ENCODE data around the gene PAGE2B.
"Not testable (repeated sequence)": the region's sequence is repeated elsewhere in the genome, so short reads cannot be mapped to it uniquely, and the experiment has no call there.

Gene PAGE2B, protein sequence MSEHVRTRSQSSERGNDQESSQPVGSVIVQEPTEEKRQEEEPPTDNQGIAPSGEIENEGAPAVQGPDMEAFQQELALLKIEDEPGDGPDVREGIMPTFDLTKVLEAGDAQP

GRCh38 chrX:55074851-55075467, at the start of gene PAGE2B:
TSS of gene PAGE2B (plus strand) at chrX:55075030. CDS start at chrX:55076042, 1,012 bp downstream.
- DNase-seq (ENCODE audit: low spot score) = no peak

DNA sequence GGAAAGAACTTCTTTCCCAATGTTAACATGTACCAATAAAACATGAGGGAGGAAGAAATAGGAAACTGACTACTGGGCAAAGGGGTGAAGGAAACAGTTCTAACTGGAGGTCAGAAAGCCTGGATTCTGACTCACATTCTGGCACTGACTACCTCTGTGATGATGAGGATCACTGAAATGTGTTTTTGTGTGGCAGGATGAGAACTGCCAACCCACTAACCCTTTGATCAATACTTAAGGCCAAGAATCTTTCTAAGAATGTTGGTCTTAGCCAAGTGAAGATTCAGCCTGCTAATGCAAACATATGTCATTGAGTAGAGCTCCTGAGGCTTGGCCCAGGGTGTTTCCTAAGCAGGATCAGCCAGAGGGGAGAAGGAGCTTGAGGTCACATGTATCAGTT, 48.7 kb upstream of the PAGE2B start:
- no peak for DNase-seq (ENCODE audit: low spot score)

DNA sequence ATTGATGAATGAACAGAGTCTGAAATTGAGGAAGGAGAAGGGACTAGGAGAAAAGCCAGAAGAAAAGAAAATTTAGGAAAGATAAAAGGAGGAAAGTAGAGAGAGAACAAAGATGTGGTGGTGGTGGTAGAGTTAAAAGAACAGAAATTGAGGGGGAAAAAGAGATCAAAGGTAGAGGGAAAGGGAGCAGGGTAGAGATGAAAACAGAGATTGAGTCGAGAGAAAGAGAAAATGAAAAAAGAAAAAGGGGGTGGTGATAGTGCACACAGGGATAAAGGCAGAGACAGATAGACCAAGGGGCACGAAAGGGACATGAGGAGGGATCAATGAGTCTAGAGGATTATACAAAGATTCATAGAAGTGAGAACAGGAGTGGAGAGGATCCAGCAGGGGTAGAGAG, 48.0 kb upstream of the PAGE2B start:
- DNase-seq (ENCODE audit: low spot score) = no peak

DNA sequence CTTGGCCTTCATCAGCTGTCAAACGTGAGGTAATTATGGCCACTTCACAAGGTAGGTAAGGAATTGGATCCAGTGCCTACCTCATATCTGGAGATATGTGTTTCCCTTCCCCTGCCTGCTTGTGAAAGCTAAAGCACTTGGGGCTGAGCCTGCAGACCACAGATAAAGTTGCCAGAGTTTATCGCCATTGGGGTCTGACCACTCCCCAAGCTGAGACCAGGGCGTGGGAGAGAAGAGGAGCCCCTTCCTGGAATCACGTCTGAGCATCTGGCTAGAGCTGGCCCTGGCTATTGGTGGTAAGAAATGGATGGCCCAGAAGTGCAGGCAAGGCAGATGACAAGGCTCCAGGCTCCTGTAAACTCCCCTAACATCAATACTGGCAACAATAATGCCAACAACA, 46.8 kb upstream of the PAGE2B start:
- DNase-seq (ENCODE audit: low spot score) = no peak

DNA sequence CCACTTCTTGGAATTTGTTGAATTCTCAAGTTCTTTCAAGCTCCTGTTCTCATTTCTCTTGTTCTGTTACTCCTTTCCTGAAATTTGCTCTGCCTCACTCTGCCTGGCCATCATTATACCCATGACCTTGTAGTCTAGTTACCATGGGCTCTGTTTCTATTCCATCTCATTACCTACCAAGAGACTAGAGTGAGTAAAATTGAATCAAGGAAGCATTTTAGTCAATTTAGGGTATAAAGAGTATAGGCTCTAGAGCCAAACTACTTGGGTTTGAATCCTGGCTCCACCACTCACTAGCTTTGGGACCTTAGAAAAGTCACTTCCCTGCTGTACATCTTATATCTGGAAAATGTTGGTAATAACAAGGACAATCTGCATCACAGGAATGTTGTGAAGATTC, 46.2 kb upstream of the PAGE2B start:
- DNase-seq (ENCODE audit: low spot score) = no peak

GRCh38 chrX:55029291-55029690, 45.5 kb upstream of the PAGE2B start:
- DNase-seq (ENCODE audit: low spot score) = no peak

- no peak for DNase-seq (ENCODE audit: low spot score)
These were observed 44.3 kb upstream of the PAGE2B start, which contains the start of gene ALAS2 for GRCh38 chrX:55030271-55031205. TSS of gene ALAS2 (minus strand) at chrX:55030977. CDS start at chrX:55026000, 4,977 bp downstream.

DNA sequence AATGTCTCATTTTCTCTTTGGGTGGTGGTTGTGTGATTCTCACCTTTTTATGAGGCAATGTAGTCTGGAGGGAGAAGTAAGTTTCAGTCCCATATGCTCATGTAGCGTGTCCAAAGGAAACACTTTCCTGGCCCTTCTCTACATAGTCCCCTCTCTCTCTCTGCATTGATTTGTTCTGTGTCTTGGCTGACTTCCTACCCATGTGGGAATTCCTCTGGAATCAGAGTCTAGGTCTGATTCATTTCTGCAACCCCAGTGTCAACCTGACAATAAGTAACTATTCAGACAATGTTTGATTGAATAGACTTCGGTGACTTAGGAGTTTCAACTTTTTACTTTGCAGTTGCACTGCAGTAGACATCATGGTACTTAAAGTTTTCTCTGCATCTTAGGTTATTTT, 41.4 kb upstream of the PAGE2B start:
- no peak for DNase-seq (ENCODE audit: low spot score)

- no peak for DNase-seq (ENCODE audit: low spot score)
These were observed 35.4 kb upstream of the PAGE2B start for GRCh38 chrX:55039471-55039870.

GRCh38 chrX:55041514-55041913, 33.3 kb upstream of the PAGE2B start:
- DNase-seq (ENCODE audit: low spot score) = no peak

DNA sequence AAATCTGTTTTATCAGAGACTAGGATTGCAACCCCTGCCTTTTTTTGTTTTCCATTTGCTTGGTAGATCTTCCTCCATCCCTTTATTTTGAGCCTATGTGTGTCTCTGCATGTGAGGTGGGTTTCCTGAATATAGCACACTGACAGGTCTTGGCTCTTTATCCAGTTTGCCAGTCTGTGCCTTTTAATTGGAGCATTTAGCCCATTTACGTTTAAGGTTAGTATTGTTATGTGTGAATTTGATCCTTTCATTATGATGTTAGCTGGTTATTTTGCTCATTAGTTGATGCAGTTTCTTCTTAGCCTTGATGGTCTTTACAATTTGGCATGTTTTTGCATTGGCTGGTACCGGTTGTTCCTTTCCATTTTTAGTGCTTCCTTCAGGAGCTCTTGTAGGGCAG, 24.2 kb upstream of the PAGE2B start:
- DNase-seq (ENCODE audit: low spot score) = not testable (repeated sequence)

DNA sequence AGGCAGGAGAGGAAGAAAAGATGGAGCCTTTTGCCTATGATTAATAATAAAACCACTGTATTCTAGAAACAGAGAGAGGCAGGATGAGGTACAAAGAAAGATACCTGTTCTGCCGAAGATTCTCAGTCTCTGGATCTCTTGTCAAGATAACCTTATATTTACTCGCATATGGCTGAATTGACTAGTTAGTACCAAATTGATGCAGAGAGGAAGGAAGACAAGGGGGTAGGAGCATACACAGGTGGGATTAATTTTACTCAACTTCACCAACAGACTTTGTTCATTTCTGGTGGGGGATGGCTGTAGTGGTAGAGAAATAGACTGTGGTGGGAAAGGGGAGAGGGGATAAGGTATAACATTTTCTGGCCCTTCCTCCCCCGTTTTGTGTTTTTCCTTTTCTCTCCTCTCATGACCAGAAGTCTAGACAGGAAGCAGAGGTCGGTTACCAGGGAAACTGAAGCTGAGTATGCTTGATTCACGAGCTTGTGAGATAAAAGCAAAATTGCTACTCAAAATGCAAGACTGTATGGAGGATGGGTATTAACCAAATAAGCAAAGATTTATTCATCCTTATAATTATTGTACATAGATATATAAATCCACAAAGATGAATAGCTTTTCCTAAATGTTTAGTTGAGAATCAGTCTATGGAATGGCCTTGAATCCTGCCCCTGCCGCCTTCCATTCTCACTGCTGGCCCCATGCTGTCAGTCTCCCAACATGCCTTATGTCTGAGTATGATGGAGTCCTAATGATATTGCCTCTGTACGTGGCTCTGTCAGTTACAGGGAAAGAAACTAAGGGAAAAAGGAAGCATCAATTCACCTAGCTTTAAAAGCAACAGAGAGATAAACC, 17.8 kb upstream of the PAGE2B start:
- peak; percentile 72 for DNase-seq (ENCODE audit: low spot score)

GRCh38 chrX:55057675-55058249, 17.1 kb upstream of the PAGE2B start:
- peak; percentile 62 for DNase-seq (ENCODE audit: low spot score)

DNA sequence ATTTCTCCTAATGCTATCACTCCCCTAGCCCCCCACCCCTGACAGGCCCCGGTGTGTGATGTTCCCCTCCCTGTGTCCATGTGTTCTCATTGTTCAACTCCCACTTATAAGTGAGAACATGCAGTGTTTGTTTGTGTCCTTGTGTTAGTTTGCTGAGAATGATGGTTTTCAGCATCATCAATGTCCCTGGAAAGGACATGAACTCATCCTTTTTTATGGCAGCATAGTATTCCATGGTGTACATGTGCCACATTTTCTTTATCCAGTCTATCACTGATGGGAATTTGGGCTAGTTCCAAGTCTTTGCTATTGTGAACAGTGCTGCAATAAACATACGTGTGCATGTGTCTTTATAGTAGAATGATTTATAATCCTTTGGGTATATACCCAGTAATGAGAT, 7.7 kb upstream of the PAGE2B start:
- not testable (repeated sequence) for DNase-seq (ENCODE audit: low spot score)

DNA sequence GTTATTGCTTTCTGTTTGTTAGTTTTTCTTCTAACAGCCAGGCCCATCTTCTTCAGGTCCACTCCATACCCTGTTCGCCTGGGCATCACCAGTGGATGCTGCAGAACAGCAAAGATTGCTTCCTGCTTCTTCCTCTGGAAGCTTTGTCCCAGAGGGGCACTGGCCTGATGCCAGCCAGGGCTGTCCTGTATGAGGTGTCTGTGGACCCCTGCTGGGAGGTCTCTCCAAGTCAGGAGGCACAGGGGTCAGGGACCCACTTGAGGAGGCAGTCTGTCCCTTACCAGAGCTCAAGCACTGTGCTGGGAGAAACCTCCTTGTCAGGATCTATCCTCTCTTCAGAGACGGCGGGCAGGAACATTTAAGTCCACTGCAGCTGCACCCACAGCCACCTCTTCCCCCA, 2.5 kb upstream of the PAGE2B start:
- no peak for DNase-seq (ENCODE audit: low spot score)

DNA sequence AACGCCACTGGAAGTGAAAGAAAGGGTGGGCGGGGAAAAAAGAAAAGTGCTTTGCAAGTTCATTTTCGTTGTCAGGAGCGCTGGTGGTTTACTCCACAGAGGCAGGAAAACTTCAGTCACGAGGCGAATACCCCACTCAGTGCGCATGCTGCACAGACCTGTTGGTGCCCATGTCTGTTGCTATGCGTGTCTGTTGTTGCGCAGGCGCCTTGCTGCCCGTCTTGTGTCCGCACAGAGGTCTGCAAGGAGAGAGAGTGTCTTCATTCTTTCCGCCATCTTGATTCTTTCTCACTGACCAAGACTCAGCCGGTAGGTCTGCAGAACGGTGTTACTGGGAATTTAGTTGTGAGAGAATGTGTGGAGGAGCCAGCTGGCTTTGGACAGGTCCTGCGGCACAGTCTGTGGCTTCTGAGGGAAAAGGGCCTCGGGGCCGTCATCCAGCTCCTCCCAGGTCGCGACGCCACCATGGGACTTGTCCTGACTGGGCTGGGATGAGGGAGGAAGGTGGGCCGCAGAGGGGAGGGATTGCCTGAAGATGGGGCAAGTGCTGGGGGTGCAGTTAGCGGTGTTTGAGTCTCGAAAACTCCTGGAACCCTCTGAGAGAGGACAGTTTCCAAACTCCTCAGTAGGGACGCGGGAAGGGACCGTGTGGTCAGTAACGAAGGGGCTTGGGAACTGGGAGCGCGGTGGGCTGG, 14.1 kb downstream of the PAGE2B start, which contains the start of gene PAGE2:
Gene PAGE2 (plus strand): TSS at position 224 of the 695 bp plus-strand sequence. CDS start 1,003 bp downstream, outside the sequence.
- no peak for DNase-seq (ENCODE audit: low spot score)

GRCh38 chrX:55098691-55099090, 23.9 kb downstream of the PAGE2B start:
- DNase-seq (ENCODE audit: low spot score) = no peak

GRCh38 chrX:55099162-55099561, 24.3 kb downstream of the PAGE2B start:
- DNase-seq (ENCODE audit: low spot score) = no peak

GRCh38 chrX:55102754-55103153, 27.9 kb downstream of the PAGE2B start:
- no peak for DNase-seq (ENCODE audit: low spot score)

- no peak for DNase-seq (ENCODE audit: low spot score)
These were observed 32.4 kb downstream of the PAGE2B start for GRCh38 chrX:55107262-55107661.

DNA sequence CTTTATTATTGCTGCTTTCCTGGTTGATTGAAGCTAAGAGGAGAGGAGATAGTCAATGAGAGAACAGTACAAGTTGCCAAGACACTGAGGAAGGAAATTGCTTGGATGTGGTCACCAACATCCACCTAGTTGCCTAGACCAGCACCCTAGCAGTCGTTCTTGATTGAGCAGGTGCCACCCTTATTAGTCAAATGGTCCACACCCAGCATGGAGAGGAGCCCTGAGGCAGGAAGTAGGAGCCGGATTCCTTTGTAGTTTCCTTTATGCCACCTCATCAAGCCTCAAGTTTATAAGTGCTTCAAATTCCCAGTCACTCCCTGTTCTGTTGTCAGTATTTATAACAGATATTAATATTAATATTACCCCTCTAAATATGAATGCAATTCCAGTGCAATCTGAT, 33.1 kb downstream of the PAGE2B start:
- DNase-seq (ENCODE audit: low spot score) = no peak

All from CD4-positive, alpha-beta T cell treated with Interleukin-2 at 100 ng/mL for 4 hours (primary cell).